ENCODE measurements around the gene ITGB4. TPM values are rescaled to one million over a fixed set of nuclear protein-coding genes. Genes with fewer than 3 reads are reported as not detected.

Gene ITGB4
- total RNA-seq, 1 donor from 2014 or later = not detected

DNA sequence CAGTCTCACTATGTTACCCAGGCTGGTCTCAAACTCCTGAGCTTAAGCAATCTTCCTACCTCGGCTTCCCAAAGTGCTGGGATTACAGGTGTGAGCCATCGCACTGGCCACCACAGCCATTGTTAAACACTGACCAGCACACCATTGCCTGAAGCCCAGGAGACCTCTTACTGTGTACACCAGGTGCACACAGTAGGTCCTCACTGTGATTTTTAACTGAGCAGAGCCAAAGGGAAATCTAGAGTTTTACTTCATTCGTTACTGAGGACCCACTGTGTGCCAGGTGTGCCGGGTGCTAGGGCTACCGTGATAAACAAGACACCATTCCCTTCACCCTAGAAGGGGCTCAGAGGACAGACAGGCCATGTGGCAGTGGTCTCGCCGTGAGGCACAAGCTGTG lies 4.2 kb downstream of the ITGB4 start:
- H3K4me3 ChIP-seq = no peak overlapping the region
- no peaks in the 10 kb centered on the region for H3K4me1 ChIP-seq
- H3K4me3 Mint-ChIP-seq = no peak overlapping the region
- no peak overlapping the region for H2AFZ ChIP-seq (replicated peaks)
- H3K4me1 Mint-ChIP-seq = peaks cover 2% of the 10 kb centered on the region
- H3K27me3 ChIP-seq = peaks cover 21% of the 10 kb centered on the region
- no peaks in the 10 kb centered on the region for H3K36me3 Mint-ChIP-seq
- H3K9ac ChIP-seq = no peak overlapping the region
- H3K9me3 Mint-ChIP-seq = no peaks in the 10 kb centered on the region
- H3F3A ChIP-seq (ENCODE audit: low read depth) = peaks cover 9% of the 10 kb centered on the region
- no peak overlapping the region for H3K4me2 ChIP-seq
- H3K27ac ChIP-seq = no peak overlapping the region
- H3K79me2 ChIP-seq (ENCODE audit: low read depth) = no peaks in the 10 kb centered on the region
- H3K9me3 ChIP-seq (ENCODE audit: low read depth) = no peaks in the 10 kb centered on the region
- no peaks in the 10 kb centered on the region for H4K20me1 ChIP-seq (ENCODE audit: low read depth)
- H3K36me3 ChIP-seq = no peaks in the 10 kb centered on the region
- peaks cover 20% of the 10 kb centered on the region for H3K27me3 Mint-ChIP-seq (ENCODE audit: insufficient read depth, low read depth)
- no peak for DNase-seq (ENCODE audit: low spot score)
- no peak for TF ChIP-seq EZH2 (IDR thresholded peaks at IDR 0.05)
- TF ChIP-seq EZH2phosphoT487 (IDR thresholded peaks at IDR 0.05) = no peak
- no peak for TF ChIP-seq CTCF (IDR thresholded peaks at IDR 0.05)
- no peak overlapping the region for H3K27ac Mint-ChIP-seq

DNA sequence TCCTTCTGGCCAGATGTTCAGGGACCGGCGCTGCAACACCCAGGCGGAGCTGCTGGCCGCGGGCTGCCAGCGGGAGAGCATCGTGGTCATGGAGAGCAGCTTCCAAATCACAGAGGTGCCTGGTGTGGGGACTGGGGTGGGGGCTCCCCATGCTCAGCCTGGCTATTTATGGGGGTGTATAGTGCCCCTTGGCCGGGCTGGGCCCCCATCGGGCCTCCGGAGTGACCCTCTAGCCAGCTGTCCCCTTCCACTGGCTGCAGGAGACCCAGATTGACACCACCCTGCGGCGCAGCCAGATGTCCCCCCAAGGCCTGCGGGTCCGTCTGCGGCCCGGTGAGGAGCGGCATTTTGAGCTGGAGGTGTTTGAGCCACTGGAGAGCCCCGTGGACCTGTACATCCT lies 6.1 kb downstream of the ITGB4 start:
- H3K4me3 ChIP-seq = no peak overlapping the region
- Mint-ChIP-seq H3K27ac (no peak overlapping the region), H3K4me3 (no peak overlapping the region), H3K4me1 (no peaks in the 10 kb centered on the region), H3K27me3 (ENCODE audit: insufficient read depth, low read depth) (peaks cover 17% of the 10 kb centered on the region), H3K9me3 (no peaks in the 10 kb centered on the region), H3K36me3 (no peaks in the 10 kb centered on the region)
- H3K9ac ChIP-seq = no peak overlapping the region
- peaks cover 2% of the 10 kb centered on the region for H3K27me3 ChIP-seq
- H3K79me2 ChIP-seq (ENCODE audit: low read depth) = no peaks in the 10 kb centered on the region
- no peaks in the 10 kb centered on the region for H3K9me3 ChIP-seq (ENCODE audit: low read depth)
- H3K4me1 ChIP-seq = no peaks in the 10 kb centered on the region
- H3K36me3 ChIP-seq = no peaks in the 10 kb centered on the region
- DNase-seq (ENCODE audit: low spot score) = no peak
- no peak overlapping the region for H2AFZ ChIP-seq (replicated peaks)
- TF ChIP-seq CTCF (IDR thresholded peaks at IDR 0.05) (no peak), EZH2phosphoT487 (IDR thresholded peaks at IDR 0.05) (no peak), EZH2 (IDR thresholded peaks at IDR 0.05) (no peak)
- no peaks in the 10 kb centered on the region for H4K20me1 ChIP-seq (ENCODE audit: low read depth)
- H3K4me2 ChIP-seq = no peak overlapping the region
- no peaks in the 10 kb centered on the region for H3F3A ChIP-seq (ENCODE audit: low read depth)
- no peak overlapping the region for H3K27ac ChIP-seq

- H3K4me2 ChIP-seq = no peak overlapping the region
- no peaks in the 10 kb centered on the region for H3K27me3 ChIP-seq
- no peak overlapping the region for H3K27ac Mint-ChIP-seq
- H3K36me3 Mint-ChIP-seq = no peaks in the 10 kb centered on the region
- no peak for DNase-seq (ENCODE audit: low spot score)
- no peak overlapping the region for H3K27ac ChIP-seq
- H3K4me3 ChIP-seq = no peak overlapping the region
- peaks cover 17% of the 10 kb centered on the region for H3K27me3 Mint-ChIP-seq (ENCODE audit: insufficient read depth, low read depth)
- no peaks in the 10 kb centered on the region for H3K36me3 ChIP-seq
- H3K4me1 Mint-ChIP-seq = no peaks in the 10 kb centered on the region
- no peaks in the 10 kb centered on the region for H3K79me2 ChIP-seq (ENCODE audit: low read depth)
- H3K9me3 ChIP-seq (ENCODE audit: low read depth) = no peaks in the 10 kb centered on the region
- no peak overlapping the region for H3K4me3 Mint-ChIP-seq
- no peak overlapping the region for H3K9ac ChIP-seq
- no peaks in the 10 kb centered on the region for H3F3A ChIP-seq (ENCODE audit: low read depth)
- no peak for TF ChIP-seq CTCF (IDR thresholded peaks at IDR 0.05)
- no peak for TF ChIP-seq EZH2 (IDR thresholded peaks at IDR 0.05)
- TF ChIP-seq EZH2phosphoT487 (IDR thresholded peaks at IDR 0.05) = no peak
- H3K4me1 ChIP-seq = no peaks in the 10 kb centered on the region
- no peaks in the 10 kb centered on the region for H3K9me3 Mint-ChIP-seq
- no peaks in the 10 kb centered on the region for H4K20me1 ChIP-seq (ENCODE audit: low read depth)
- H2AFZ ChIP-seq (replicated peaks) = no peak overlapping the region
Measured at GRCh38 chr17:75729351-75729750, 8.1 kb downstream of the ITGB4 start.

Measured in neural progenitor cell (in vitro differentiated cells).